Right lobe of liver (tissue), 6 donors: ENCODE data around the gene CD9. TPM values are rescaled to one million over a fixed set of nuclear protein-coding genes. Genes with fewer than 3 reads are reported as not detected.

Source experiments
- ATAC-seq, 4 donors: fragments of 200-7000 bp; cut with Tn5 transposase; one replicate each; pipeline ENCODE4 v1.9.1; 2020; ENCODE audit warnings: mild to moderate bottlenecking in 4 of 4, moderate library complexity in 4 of 4
- DNase-seq, 3 donors: peaks; one replicate each; pipeline ENCODE4 v3.0.0-alpha.2; 2020
- H3K27ac ChIP-seq, 3 donors: fragments of 200-600 bp; one replicate each; pipeline ENCODE4 v1.8.0; 2022
- H3K27me3 ChIP-seq, 2 donors: fragments of 200-600 bp; one replicate each; pipeline ENCODE4 v1.8.0; 2022
- H3K36me3 ChIP-seq, 4 donors: fragments of 200-600 bp; sonication (generic) in 1 of 4; one replicate each; pipeline versions ENCODE4 v1.5.1 to v1.8.0; 2017 to 2022; ENCODE audit warnings: control low read depth in 1 of 4
- H3K4me1 ChIP-seq, 4 donors: fragments of 200-600 bp; sonication (generic) in 1 of 4; one replicate each; pipeline versions ENCODE4 v1.5.1 to v1.8.0; 2017 to 2022; ENCODE audit warnings: control low read depth in 1 of 4
- H3K4me3 ChIP-seq, 3 donors: fragments of 200-600 bp; one replicate each; pipeline ENCODE4 v1.8.0; 2022
- H3K9me3 ChIP-seq, 4 donors: fragments of 200-600 bp; sonication (generic) in 1 of 4; one replicate each; pipeline versions ENCODE4 v1.5.1 to v1.8.0; 2017 to 2022; ENCODE audit warnings: control low read depth in 1 of 4
- CTCF ChIP-seq, 4 donors: fragments of 200-600 bp in 3 of 4; fragments of 450-650 bp in 1 of 4; IDR thresholded peaks; one replicate each; pipeline versions ENCODE4 v1.5.1 to v1.8.0; 2016 to 2022; ENCODE audit warnings: antibody characterized with exemption in 4 of 4, mild to moderate bottlenecking in 2 of 4
- POLR2A ChIP-seq: fragments of 450-650 bp; IDR thresholded peaks from one replicate; pipeline ENCODE4 v1.6.1; 2017; ENCODE audit warnings: antibody characterized with exemption, mild to moderate bottlenecking
- WGBS: methylation state at CpG from one replicate; pipeline ENCODE4 v1.1.6; 2018; ENCODE audit warnings: low coverage, low lambda C conversion rate; ENCODE audit not compliant: insufficient coverage; ENCODE audit errors: missing lambda C conversion rate; 5-methylcytosine and 5-hydroxymethylcytosine counted together
- intact Hi-C, 2 donors: fragments of 100-400 bp; cut with DNase I; formaldehyde crosslinking; loops; one replicate each; pipeline versions ENCODE4 v1.11.2 to v1.14.1; 2022
- total RNA-seq, 6 experiments: library from RNA; depleted of rRNA in 2 of 6; stranded (reverse); fragments of >200 nt in 2 of 6; fragmentation: NEBNext Ultra II Directional in 3 of 6; extraction: Animal tissue kit (Norgen Biotek cat#: 25700) in 3 of 6; gene quantifications; one replicate each; pipeline versions ENCODE4 v1.1.0 to v1.2.4, GENCODE V29; 2016 to 2023
- donor health status: DM: no; HTN: yes; CAD: no.
- donor health status: DM: no; HTN: no; CAD: no.
- donor health status: DM: no; HTN: no; CAD: no.
- donor health status: DM: no; HTN: yes; CAD: no.
- donor health status: DM: no; HTN: yes; CAD: no.

CD9 gene
- total RNA-seq, 6 experiments from 2014 or later, result 17.2 to 65.7 (median 34.2) TPM

GRCh38 chr12:6198051-6198450 is 2.1 kb upstream of the CD9 start:
- TF ChIP-seq POLR2A (no peak), CTCF (IDR thresholded peaks at IDR 0.05) (no peak)
- DNase-seq (no peak), ATAC-seq (no peak)
- no peak overlapping the region for H3K27ac ChIP-seq
- no peak overlapping the region for H3K4me3 ChIP-seq
- peaks cover 0 to 11% (median 5%) of the 10 kb centered on the region in 4 donors for H3K4me1 ChIP-seq
- H3K27me3 ChIP-seq, result no peaks in the 10 kb centered on the region
- intact Hi-C loops, result loop anchor here in 1 of 2 donors (5.0 kb wide), 1 partner anchor 74 kb away; no protein-coding TSS in a partner anchor
- WGBS, result 69% methylated on average over 4 of the region's 7 CpGs
- no peaks in the 10 kb centered on the region for H3K36me3 ChIP-seq
- H3K9me3 ChIP-seq, result no peaks in the 10 kb centered on the region

- Histone ChIP-seq H3K9me3 (no peaks in the 10 kb centered on the region), H3K27me3 (no peaks in the 10 kb centered on the region), H3K36me3 (no peaks in the 10 kb centered on the region), H3K4me3 (no peak overlapping the region), H3K4me1 (peaks cover 0 to 11% (median 5%) of the 10 kb centered on the region in 4 donors), H3K27ac (no peak overlapping the region)
- WGBS, result 90% methylated on average over 3 of the region's 6 CpGs
- ATAC-seq, result no peak
- intact Hi-C loops, result loop anchor here in 1 of 2 donors (5.0 kb wide), 1 partner anchor 74 kb away; no protein-coding TSS in a partner anchor
- DNase-seq, result no peak
- TF ChIP-seq POLR2A (no peak), CTCF (IDR thresholded peaks at IDR 0.05) (no peak)
Observed at GRCh38 chr12:6198556-6198955, 1.6 kb upstream of the CD9 start.

GRCh38 chr12:6198985-6199530 is 1.1 kb upstream of the CD9 start:
- TF ChIP-seq CTCF (IDR thresholded peaks at IDR 0.05) (no peak), POLR2A (no peak)
- 53% methylated on average over 8 of the region's 10 CpGs for WGBS
- Histone ChIP-seq H3K4me1 (peaks cover 0 to 11% (median 5%) of the 10 kb centered on the region in 4 donors), H3K27ac (no peak overlapping the region), H3K9me3 (no peaks in the 10 kb centered on the region), H3K27me3 (no peaks in the 10 kb centered on the region), H3K4me3 (no peak overlapping the region), H3K36me3 (no peaks in the 10 kb centered on the region)
- intact Hi-C loops, result loop anchor here in 1 of 2 donors (5.0 kb wide), 1 partner anchor 73 kb away; no protein-coding TSS in a partner anchor
- no peak for DNase-seq
- no peak for ATAC-seq

GRCh38 chr12:6199531-6200255 is 507 bp upstream of the CD9 start:
- H3K4me1 ChIP-seq, result peaks cover 0 to 11% (median 5%) of the 10 kb centered on the region in 4 donors

More at GRCh38 chr12:6199531-6200255, 507 bp upstream of the CD9 start:
- H3K27ac ChIP-seq, result peak overlapping the region in 2 of 3 donors; percentile 21 to 51
- H3K4me3 ChIP-seq, result peak overlapping the region in 2 of 3 donors; percentile 65 to 73
- DNase-seq, result no peak
- TF ChIP-seq CTCF (IDR thresholded peaks at IDR 0.05) (no peak), POLR2A (no peak)
- no peaks in the 10 kb centered on the region for H3K9me3 ChIP-seq
- no peak for ATAC-seq
- no peaks in the 10 kb centered on the region for H3K36me3 ChIP-seq
- no peaks in the 10 kb centered on the region for H3K27me3 ChIP-seq
- 43% methylated on average over 24 of the region's 42 CpGs for WGBS
- intact Hi-C loops, result loop anchor here (5.0 to 10.0 kb wide), 2 partner anchors 73 to 75 kb away; no protein-coding TSS in a partner anchor
